CD14-positive monocyte (primary cell): ENCODE results near the gene APOBEC3H. TPM values are rescaled to one million over a fixed set of nuclear protein-coding genes. Genes with fewer than 3 reads are reported as not detected.

Experiments
- DNase-seq, 3 donors: peaks; one replicate each; pipeline ENCODE4 v3.0.0-alpha.2; 2011 to 2022
- H2AFZ ChIP-seq: 2 replicates; pipeline ENCODE4 v1.6.0; 2012; ENCODE audit warnings: mild to moderate bottlenecking, low read depth, low read length, inconsistent platforms; ENCODE audit not compliant: insufficient read depth, poor library complexity, severe bottlenecking
- H3K27ac ChIP-seq, 2 donors: 1 replicate in 1 of 2; 2 replicates in 1 of 2; pipeline ENCODE4 v1.5.1; 2012 to 2013; ENCODE audit warnings: low read length in 2 of 2, control low read depth in 1 of 2, inconsistent platforms in 1 of 2, low read depth in 1 of 2, mild to moderate bottlenecking in 1 of 2
- H3K27me3 ChIP-seq, 2 donors: one replicate each; pipeline versions ENCODE4 v1.6.0 to v1.6.1; 2011 to 2013; ENCODE audit warnings: low read length in 2 of 2; ENCODE audit not compliant: control insufficient read depth in 2 of 2, insufficient read depth in 2 of 2
- H3K36me3 ChIP-seq, 2 donors: replicated peaks in 1 of 2; 1 replicate in 1 of 2; 2 replicates in 1 of 2; pipeline versions ENCODE4 v1.5.1 to v1.6.1; 2012 to 2013; ENCODE audit warnings: low read length in 2 of 2, control low read depth in 1 of 2, inconsistent platforms in 1 of 2, mild to moderate bottlenecking in 1 of 2; ENCODE audit not compliant: insufficient read depth in 2 of 2, control insufficient read depth in 1 of 2
- H3K4me1 ChIP-seq, 2 donors: 1 replicate in 1 of 2; 2 replicates in 1 of 2; pipeline versions ENCODE4 v1.5.1 to v1.6.1; 2012 to 2013; ENCODE audit warnings: low read length in 2 of 2, control low read depth in 1 of 2, inconsistent platforms in 1 of 2, mild to moderate bottlenecking in 1 of 2, moderate library complexity in 1 of 2; ENCODE audit not compliant: insufficient read depth in 2 of 2, control insufficient read depth in 1 of 2
- H3K4me2 ChIP-seq: replicated peaks from 2 replicates; pipeline ENCODE3; 2012; ENCODE audit warnings: low read length, moderate library complexity, mild to moderate bottlenecking; ENCODE audit not compliant: poor library complexity, severe bottlenecking; ENCODE audit errors: extremely low read depth
- H3K4me3 ChIP-seq, 3 experiments: fragments of 200-600 bp in 1 of 3; sonication (generic) in 1 of 3; replicated peaks in 1 of 3; 1 replicate in 2 of 3; 2 replicates in 1 of 3; pipeline ENCODE4 v1.5.1; 2011 to 2013; ENCODE audit warnings: low read length in 3 of 3, mild to moderate bottlenecking in 3 of 3, control low read depth in 2 of 3, low read depth in 2 of 3, inconsistent platforms in 1 of 3, moderate library complexity in 1 of 3
- H3K79me2 ChIP-seq: 2 replicates; pipeline ENCODE4 v1.6.0; 2012; ENCODE audit warnings: mild to moderate bottlenecking, control low read depth, inconsistent platforms, low read length, moderate library complexity; ENCODE audit not compliant: insufficient read depth
- H3K9ac ChIP-seq: 2 replicates; pipeline ENCODE4 v1.6.0; 2017; ENCODE audit warnings: low read length, mild to moderate bottlenecking; ENCODE audit not compliant: insufficient read depth, poor library complexity, severe bottlenecking
- H3K9me3 ChIP-seq, 2 donors: replicated peaks in 1 of 2; 1 replicate in 1 of 2; 2 replicates in 1 of 2; pipeline versions ENCODE4 v1.5.1 to v1.6.1; 2012 to 2013; ENCODE audit warnings: low read length in 2 of 2, control low read depth in 1 of 2; ENCODE audit not compliant: control insufficient read depth in 1 of 2, insufficient read depth in 1 of 2
- H4K20me1 ChIP-seq: 2 replicates; pipeline ENCODE4 v1.6.0; 2012; ENCODE audit warnings: mild to moderate bottlenecking, low read length, control low read depth, moderate library complexity; ENCODE audit not compliant: insufficient read depth
- H3K27ac Mint-ChIP-seq, 7 donors: one replicate each; pipeline ENCODE4 v1.8.0; 2020; ENCODE audit warnings: mild to moderate bottlenecking in 7 of 7, mixed read lengths in 7 of 7, moderate library complexity in 6 of 7, inconsistent platforms in 2 of 7
- H3K27me3 Mint-ChIP-seq, 3 donors: one replicate each; pipeline ENCODE4 v1.8.0; 2021 to 2022; ENCODE audit warnings: low read depth in 3 of 3, mild to moderate bottlenecking in 3 of 3, mixed read lengths in 3 of 3, moderate library complexity in 3 of 3, inconsistent platforms in 1 of 3
- H3K36me3 Mint-ChIP-seq, 2 donors: one replicate each; pipeline ENCODE4 v1.8.0; 2020; ENCODE audit warnings: mixed read lengths in 2 of 2, inconsistent platforms in 1 of 2, mild to moderate bottlenecking in 1 of 2
- H3K4me1 Mint-ChIP-seq: one replicate; pipeline ENCODE4 v1.8.0; 2020; ENCODE audit warnings: mild to moderate bottlenecking, mixed read lengths
- H3K4me3 Mint-ChIP-seq, 2 donors: one replicate each; pipeline ENCODE4 v1.8.0; 2020; ENCODE audit warnings: mild to moderate bottlenecking in 2 of 2, mixed read lengths in 2 of 2, moderate library complexity in 1 of 2
- H3K9me3 Mint-ChIP-seq, 7 donors: one replicate each; pipeline ENCODE4 v1.8.0; 2020 to 2022; ENCODE audit warnings: mixed read lengths in 7 of 7, mild to moderate bottlenecking in 6 of 7, moderate library complexity in 6 of 7, inconsistent platforms in 2 of 7
- CTCF ChIP-seq: fragments of 200-600 bp; IDR thresholded peaks from one replicate; pipeline ENCODE4 v1.8.0; 2022; ENCODE audit warnings: antibody characterized with exemption, mild to moderate bottlenecking
- WGBS: methylation state at CpG from one replicate; pipeline ENCODE4 v1.1.5; 2013; ENCODE audit warnings: missing lambda C conversion rate; ENCODE audit not compliant: insufficient coverage; 5-methylcytosine and 5-hydroxymethylcytosine counted together
- intact Hi-C, 2 donors: fragments of 100-400 bp; cut with micrococcal nuclease; formaldehyde crosslinking; loops; one replicate each; pipeline versions ENCODE4 v1.15.0 to v1.15.1; 2023
- polyA plus RNA-seq, 3 donors: library from polyadenylated mRNA; depleted of rRNA in 1 of 3; unstranded in 2 of 3; stranded (reverse) in 1 of 3; fragments of 300-500 nt in 2 of 3; fragments of >200 nt in 1 of 3; fragmentation: Illumina TruSeq in 2 of 3; gene quantifications; 1 replicate in 2 of 3; 2 replicates in 1 of 3; pipeline ENCODE4 v1.2.3, GENCODE V29; 2012 to 2021

Gene APOBEC3H
- polyA plus RNA-seq, 3 donors = 0.28 TPM; not detected in 2

- Mint-ChIP-seq H3K4me1 (peaks cover 33% of the 10 kb centered on the region), H3K36me3 (peaks cover 11 to 16% of the 10 kb centered on the region in 2 donors), H3K4me3 (peak overlapping the region; percentile 31 to 53), H3K9me3 (peaks cover 0 to 6% (median 5%) of the 10 kb centered on the region in 7 donors), H3K27me3 (peaks cover 25 to 32% (median 29%) of the 10 kb centered on the region in 3 donors), H3K27ac (peak overlapping the region in 3 of 7 donors; percentile 32 to 46 (median 42))
- Histone ChIP-seq H3K27ac (no peak overlapping the region), H3K9me3 (no peaks in the 10 kb centered on the region), H3K9ac (no peak overlapping the region), H3K36me3 (peaks cover 2 to 20% of the 10 kb centered on the region in 2 donors), H3K4me3 (no peak overlapping the region), H2AFZ (no peak overlapping the region), H3K79me2 (no peaks in the 10 kb centered on the region), H3K4me1 (peaks cover 26 to 31% of the 10 kb centered on the region in 2 donors), H3K4me2 (peak overlapping the region; percentile 89), H3K27me3 (peaks cover 19 to 30% of the 10 kb centered on the region in 2 donors), H4K20me1 (no peaks in the 10 kb centered on the region)
- no peak for DNase-seq
- WGBS = no CpG with 5 or more reads among the region's 6 CpGs
- TF ChIP-seq CTCF = no peak
- intact Hi-C loops = loop anchor here (5.0 kb wide), 2 partner anchors 161 to 371 kb away; partner anchors contain the start of gene ATF4 (in 1 of the 2)
Observed at GRCh38 chr22:39150848-39151215, 53.8 kb downstream of the APOBEC3H start.

- Mint-ChIP-seq H3K27me3 (peaks cover 32 to 38% (median 34%) of the 10 kb centered on the region in 3 donors), H3K4me3 (peak overlapping the region; percentile 69 to 72), H3K27ac (peak overlapping the region in 2 of 7 donors; percentile 37 to 45), H3K36me3 (peaks cover 11 to 16% of the 10 kb centered on the region in 2 donors), H3K9me3 (peaks cover 0 to 6% (median 5%) of the 10 kb centered on the region in 7 donors), H3K4me1 (peaks cover 28% of the 10 kb centered on the region)
- TF ChIP-seq CTCF = no peak
- Histone ChIP-seq H3K9me3 (no peaks in the 10 kb centered on the region), H3K79me2 (no peaks in the 10 kb centered on the region), H4K20me1 (no peaks in the 10 kb centered on the region), H2AFZ (peak overlapping the region; percentile 79), H3K36me3 (peaks cover 2 to 20% of the 10 kb centered on the region in 2 donors), H3K27me3 (peaks cover 19 to 32% of the 10 kb centered on the region in 2 donors), H3K27ac (no peak overlapping the region), H3K4me3 (peak overlapping the region in 2 of 3 experiments; percentile 62 to 84), H3K4me1 (peaks cover 19 to 25% of the 10 kb centered on the region in 2 donors), H3K4me2 (peak overlapping the region; percentile 89), H3K9ac (no peak overlapping the region)
- intact Hi-C loops = loop anchor here (5.0 kb wide), 2 partner anchors 161 to 371 kb away; partner anchors contain the start of gene ATF4 (in 1 of the 2)
- peak in 1 of 3 donors; percentile 4 for DNase-seq
- WGBS = 80% methylated on average over 1 of the region's 16 CpGs
Observed at GRCh38 chr22:39151329-39151975, 54.4 kb downstream of the APOBEC3H start.
